K562 (cell line): ENCODE results near the gene SLC24A1. TPM values are rescaled to one million over a fixed set of nuclear protein-coding genes. Genes with fewer than 3 reads are reported as not detected.
A peak's percentile ranks its signal among the peaks of the same experiment; 100 is the strongest.

ENCODE experiments used
- COPS2 ChIP-seq: fragments of 450-650 bp; conservative IDR thresholded peaks from 2 replicates; pipeline ENCODE4 v1.6.1; 2016; ENCODE audit warnings: mild to moderate bottlenecking, moderate library complexity
- CREB3 ChIP-seq: fragments of 450-650 bp; conservative IDR thresholded peaks from 2 replicates; pipeline ENCODE4 v1.6.1; 2016; ENCODE audit warnings: missing genetic modification characterization, low read depth, mild to moderate bottlenecking, missing compliant biosample characterization, moderate library complexity
- DDX20 ChIP-seq: fragments of 450-650 bp; IDR thresholded peaks from 2 replicates; pipeline ENCODE4 v1.6.1; 2016; ENCODE audit warnings: missing genetic modification characterization, low read depth, mild to moderate bottlenecking, missing compliant biosample characterization, moderate library complexity
- DLX4 ChIP-seq: fragments of 250-450 bp; sonication (Bioruptor Pico); IDR thresholded peaks from 2 replicates; pipeline ENCODE4 v1.6.1; 2021; ENCODE audit warnings: mild to moderate bottlenecking
- ESRRA ChIP-seq: fragments of 450-650 bp; IDR thresholded peaks from 2 replicates; pipeline ENCODE4 v1.6.1; 2014; ENCODE audit warnings: low read depth, mild to moderate bottlenecking, moderate library complexity, borderline replicate concordance
- GTF2A2 ChIP-seq: IDR thresholded peaks from 2 replicates; pipeline ENCODE4 v1.6.1; 2016; ENCODE audit warnings: mild to moderate bottlenecking, missing genetic modification characterization, missing compliant biosample characterization
- HDAC2 ChIP-seq: fragments of 450-650 bp; IDR thresholded peaks from 2 replicates; pipeline ENCODE4 v1.6.1; 2016; ENCODE audit warnings: mild to moderate bottlenecking
- MAZ ChIP-seq, 2 experiments: fragments of 450-650 bp in 1 of 2; sonication (generic) in 1 of 2; formaldehyde crosslinking; IDR thresholded peaks in 1 of 2; conservative IDR thresholded peaks in 1 of 2; 2 replicates each; pipeline versions ENCODE4 v1.4.0 to v1.5.0; 2020; ENCODE audit warnings: mild to moderate bottlenecking in 1 of 2, missing genetic modification reagents in 1 of 2
- NR2F6 ChIP-seq: fragments of 450-650 bp; formaldehyde crosslinking; IDR thresholded peaks from 2 replicates; pipeline ENCODE4 v1.4.0; 2020; ENCODE audit warnings: mild to moderate bottlenecking
- RCOR1 ChIP-seq, 2 experiments: IDR thresholded peaks; 2 replicates each; pipeline ENCODE4 v1.6.1; 2012; ENCODE audit warnings: low read depth in 2 of 2, low read length in 2 of 2, borderline replicate concordance in 1 of 2, improper control_type of control experiment in 1 of 2
- SETDB1 ChIP-seq: IDR thresholded peaks from one replicate; pipeline ENCODE4 v1.6.1; 2012; ENCODE audit warnings: low read length, control low read depth, inconsistent platforms
- SP2 ChIP-seq: IDR thresholded peaks from 2 replicates; pipeline ENCODE4 v1.6.1; 2011; ENCODE audit warnings: mild to moderate bottlenecking, low read depth, low read length, moderate library complexity; ENCODE audit not compliant: poor library complexity, severe bottlenecking; ENCODE audit errors: extremely low read depth
- SRF ChIP-seq, 2 experiments: fragments of 250-450, 450-650 bp in 1 of 2; sonication (Bioruptor Pico) in 1 of 2; sonication (generic) in 1 of 2; formaldehyde crosslinking; IDR thresholded peaks; 2 replicates each; pipeline versions ENCODE4 v1.5.0 to v1.5.1; 2020 to 2022; ENCODE audit warnings: mild to moderate bottlenecking in 1 of 2, missing genetic modification reagents in 1 of 2
- SRSF3 ChIP-seq: fragments of 200-400 bp; formaldehyde crosslinking; IDR thresholded peaks from 2 replicates; pipeline ENCODE4 v1.6.1; 2016; ENCODE audit warnings: mild to moderate bottlenecking, low read length, moderate library complexity; ENCODE audit not compliant: insufficient read depth
- SUPT5H ChIP-seq: fragments of 450-650 bp; IDR thresholded peaks from 2 replicates; pipeline ENCODE4 v1.6.1; 2016
- TCF7L2 ChIP-seq: fragments of 150-350 bp; IDR thresholded peaks from 2 replicates; pipeline ENCODE4 v1.6.1; 2016; ENCODE audit warnings: low read depth, mild to moderate bottlenecking, low read length, moderate library complexity
- TFAM ChIP-seq: fragments of 250-450 bp; sonication (Bioruptor Pico); conservative IDR thresholded peaks from 2 replicates; pipeline ENCODE4 v1.5.0; 2021; ENCODE audit warnings: mild to moderate bottlenecking, moderate library complexity
- THAP12 ChIP-seq: fragments of 250-450 bp; sonication (Bioruptor Pico); IDR thresholded peaks from 2 replicates; pipeline ENCODE4 v1.9.0; 2021; ENCODE audit warnings: mild to moderate bottlenecking, inconsistent platforms
- THRAP3 ChIP-seq: fragments of 450-650 bp; IDR thresholded peaks from 2 replicates; pipeline ENCODE4 v1.6.1; 2016; ENCODE audit warnings: mild to moderate bottlenecking, inconsistent platforms, borderline replicate concordance
- ZEB2 ChIP-seq: fragments of 450-650 bp; IDR thresholded peaks from 2 replicates; pipeline ENCODE4 v1.6.1; 2016
- ZNF263 ChIP-seq: sonication (generic); formaldehyde crosslinking; IDR thresholded peaks from 2 replicates; pipeline ENCODE4 v1.8.0; 2022; ENCODE audit warnings: mild to moderate bottlenecking, missing genetic modification reagents, borderline replicate concordance
- ZNF507 ChIP-seq: conservative IDR thresholded peaks from 2 replicates; pipeline ENCODE4 v1.6.1; 2017; ENCODE audit warnings: missing genetic modification characterization, missing compliant biosample characterization
- ZNF589 ChIP-seq: fragments of 200-800 bp; sonication (Bioruptor generic); IDR thresholded peaks from 2 replicates; pipeline ENCODE4 v1.6.1; 2016; ENCODE audit warnings: low read depth, missing genetic modification characterization, missing compliant biosample characterization
- ZNF75A ChIP-seq: fragments of 450-650 bp; formaldehyde crosslinking; IDR thresholded peaks from 2 replicates; pipeline ENCODE4 v1.4.0; 2020; ENCODE audit warnings: mild to moderate bottlenecking
- ZNF830 ChIP-seq: fragments of 250-450 bp; sonication (Bioruptor Pico); IDR thresholded peaks from 2 replicates; pipeline ENCODE4 v1.5.0; 2021; ENCODE audit warnings: mild to moderate bottlenecking
- polyA plus RNA-seq, 8 experiments: library from polyadenylated mRNA; depleted of rRNA in 4 of 8; stranded (reverse) in 5 of 8; unstranded in 3 of 8; fragments of >200 nt; fragmentation: Nextera tagmentation in 2 of 8; fragmentation: Illumina TruSeq in 1 of 8; extraction: Ambion mirVana in 2 of 8; extraction: Trizol in 1 of 8; gene quantifications; 2 replicates each; pipeline versions ENCODE4 v1.2.1 to v1.2.3, GENCODE V29; 2011 to 2014; ENCODE audit warnings: inconsistent platforms in 1 of 8, missing spikeins in 1 of 8
- total RNA-seq, 7 experiments: library from RNA; depleted of rRNA in 6 of 7; stranded (reverse); fragments of >200 nt in 6 of 7; fragmentation: Illumina TruSeq in 2 of 7; extraction: Trizol in 2 of 7; gene quantifications; 2 replicates each; pipeline versions ENCODE4 v1.2.1 to v1.2.3, GENCODE V29; 2011 to 2021; ENCODE audit warnings: low replicate concordance in 1 of 7

SLC24A1 gene
- total and polyA plus RNA-seq, 9 of the 15 experiments (the other 6 are each of a cell fraction or from before 2014, with no cell fraction given): 3.1 to 8.2 (median 5.5) TPM

GRCh38 chr15:65610871-65611718, 10.6 kb upstream of the SLC24A1 start, which contains the start of gene INTS14 (continued):
- peak in 1 of 2 experiments; percentile 77; a peak in 2 of 4 replicates for TF ChIP-seq SRF (CRISPR knock-in tag; IDR thresholded peaks at IDR 0.05)
- TF ChIP-seq DLX4: no peak
- peak; percentile 96 for TF ChIP-seq ZEB2
- TF ChIP-seq ESRRA: peak; percentile 98
- no peak for TF ChIP-seq SETDB1
- TF ChIP-seq RCOR1 (IDR thresholded peaks at IDR 0.05; ENCODE audit: borderline replicate concordance in 1 of 2, low read depth in 2 of 2, low read length in 2 of 2): peak in 1 of 2 experiments; percentile 86; a peak in 2 of 4 replicates
- TF ChIP-seq ZNF263 (CRISPR knock-in tag): peak; percentile 66; the same call in 1 of the 2 replicates
- peak; percentile 68 for TF ChIP-seq HDAC2
- no peak for TF ChIP-seq CREB3
- no peak for TF ChIP-seq TCF7L2
- TF ChIP-seq MAZ (CRISPR knock-in tag; conservative IDR thresholded peaks at IDR 0.05 in 1 of 2, IDR thresholded peaks at IDR 0.05 in 1 of 2): peak; percentile 100
- TF ChIP-seq SUPT5H: peak; percentile 95
- no peak for TF ChIP-seq DDX20 (tag)
- no peak for TF ChIP-seq COPS2
- TF ChIP-seq THRAP3: peak; percentile 58; the same call in 1 of the 2 replicates
- no peak for TF ChIP-seq NR2F6 (CRISPR knock-in tag)
- TF ChIP-seq ZNF830 (CRISPR knock-in tag): 0 out of 2 replicates have a peak, but pooled peaks have one; percentile 61
- TF ChIP-seq ZNF507: no peak
- TF ChIP-seq SRSF3: 0 out of 2 replicates have a peak, but pooled peaks have one; percentile 59
- no peak; the same call in 1 of the 2 replicates for TF ChIP-seq ZNF589 (CRISPR knock-in tag)
- no peak for TF ChIP-seq ZNF75A (CRISPR knock-in tag)
- TF ChIP-seq TFAM: no peak
- TF ChIP-seq SP2: no peak
- TF ChIP-seq THAP12: peak; percentile 84
- TF ChIP-seq GTF2A2: no peak
